Cerebellar nuclear complex (tissue), 1 donor: Measurements from ENCODE around the gene CHCHD6.

Source experiments
- DNase-seq, 2 experiments: peaks; one replicate each; lab custom pipeline; 2025; lab: John Stamatoyannopoulos, UW

CHCHD6 gene

GRCh38 chr3:126959921-126960603, 256.0 kb downstream of the CHCHD6 start:
- no peak for DNase-seq

DNA sequence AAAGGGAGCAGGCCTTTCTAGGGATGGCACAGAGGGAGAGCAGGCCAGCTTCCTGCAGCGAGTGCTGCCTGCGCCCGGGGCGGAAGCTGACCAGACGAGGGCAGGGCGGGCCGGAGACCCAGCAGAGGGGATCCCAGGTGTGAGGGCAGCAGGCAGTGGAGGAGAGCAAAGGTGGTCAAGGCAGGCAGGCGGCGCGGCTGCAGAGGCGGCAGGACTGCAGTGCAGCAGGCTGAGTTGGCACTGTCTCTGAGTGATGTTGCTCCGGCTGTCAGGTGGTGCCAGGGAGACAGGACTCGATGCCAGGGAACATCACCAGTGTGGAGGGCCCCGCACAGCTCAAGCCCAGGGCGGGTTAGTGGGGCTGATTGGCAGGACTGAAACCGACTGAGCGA, 256.6 kb downstream of the CHCHD6 start:
- no peak for DNase-seq

DNA sequence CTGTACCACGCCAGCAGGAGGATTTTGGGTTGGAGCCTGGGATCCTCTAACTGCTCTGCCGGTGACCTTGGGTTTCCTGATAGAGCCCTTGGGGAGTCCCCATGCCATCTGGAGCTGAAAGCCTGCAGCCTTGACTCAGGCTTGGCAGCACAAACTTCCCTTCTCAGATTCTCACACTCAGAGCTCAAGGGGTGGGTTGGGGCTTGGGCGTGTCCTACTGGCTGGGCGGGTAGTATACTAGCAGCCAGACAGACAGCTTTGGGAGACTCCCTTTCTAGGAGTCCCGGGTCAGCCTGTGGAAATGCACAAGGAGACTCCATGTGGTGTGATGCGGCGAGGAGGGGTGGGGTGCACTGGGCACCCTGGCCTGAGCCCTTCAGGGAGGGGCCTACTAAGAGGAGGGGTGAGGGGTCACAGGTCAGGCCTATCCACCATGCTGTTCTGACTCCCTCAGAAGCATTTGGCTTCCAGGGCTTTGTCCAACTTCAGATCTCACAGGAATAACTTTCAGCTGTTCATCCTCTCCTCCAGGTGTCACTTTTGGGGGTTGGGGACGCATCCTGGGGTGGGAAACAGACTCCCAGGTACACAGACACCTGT, 257.3 kb downstream of the CHCHD6 start:
- no peak for DNase-seq

- no peak for DNase-seq
These were observed 257.9 kb downstream of the CHCHD6 start for GRCh38 chr3:126961791-126962461.

- DNase-seq, result no peak
These were observed 258.7 kb downstream of the CHCHD6 start for GRCh38 chr3:126962756-126963155.

GRCh38 chr3:126963261-126964190, 259.5 kb downstream of the CHCHD6 start:
- DNase-seq, result no peak

- DNase-seq, result no peak
These were observed 260.2 kb downstream of the CHCHD6 start for GRCh38 chr3:126964261-126964660.

GRCh38 chr3:126964950-126965349, 260.9 kb downstream of the CHCHD6 start:
- no peak for DNase-seq

DNA sequence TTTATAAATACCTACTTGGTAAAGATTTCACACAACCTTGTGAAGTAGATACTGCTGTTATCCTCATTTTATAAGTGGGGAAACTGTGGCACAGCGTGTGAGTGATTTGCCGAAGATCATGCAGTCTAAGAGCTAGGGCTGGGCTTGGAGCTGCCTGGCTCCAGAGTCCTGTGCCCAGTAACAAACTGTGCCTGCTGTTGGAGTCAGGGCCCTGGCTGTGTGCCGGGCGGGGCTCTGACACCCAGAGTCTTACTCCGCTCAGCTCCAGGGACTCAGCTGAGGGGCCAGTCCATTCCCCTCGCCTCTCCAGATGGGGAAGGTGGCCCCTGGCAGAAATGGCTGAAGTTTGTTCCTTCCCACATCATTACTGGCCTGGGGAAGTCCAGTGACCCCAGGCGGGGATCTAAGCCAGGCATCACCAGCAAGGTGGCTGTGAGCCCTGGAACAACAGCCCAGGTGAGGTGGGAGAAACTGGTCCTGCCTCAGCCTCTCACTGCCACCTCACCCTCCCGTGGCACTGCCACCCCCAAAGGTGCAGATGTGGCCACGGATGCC, 261.6 kb downstream of the CHCHD6 start:
- no peak for DNase-seq

GRCh38 chr3:126967386-126967785, 263.3 kb downstream of the CHCHD6 start:
- no peak for DNase-seq

DNA sequence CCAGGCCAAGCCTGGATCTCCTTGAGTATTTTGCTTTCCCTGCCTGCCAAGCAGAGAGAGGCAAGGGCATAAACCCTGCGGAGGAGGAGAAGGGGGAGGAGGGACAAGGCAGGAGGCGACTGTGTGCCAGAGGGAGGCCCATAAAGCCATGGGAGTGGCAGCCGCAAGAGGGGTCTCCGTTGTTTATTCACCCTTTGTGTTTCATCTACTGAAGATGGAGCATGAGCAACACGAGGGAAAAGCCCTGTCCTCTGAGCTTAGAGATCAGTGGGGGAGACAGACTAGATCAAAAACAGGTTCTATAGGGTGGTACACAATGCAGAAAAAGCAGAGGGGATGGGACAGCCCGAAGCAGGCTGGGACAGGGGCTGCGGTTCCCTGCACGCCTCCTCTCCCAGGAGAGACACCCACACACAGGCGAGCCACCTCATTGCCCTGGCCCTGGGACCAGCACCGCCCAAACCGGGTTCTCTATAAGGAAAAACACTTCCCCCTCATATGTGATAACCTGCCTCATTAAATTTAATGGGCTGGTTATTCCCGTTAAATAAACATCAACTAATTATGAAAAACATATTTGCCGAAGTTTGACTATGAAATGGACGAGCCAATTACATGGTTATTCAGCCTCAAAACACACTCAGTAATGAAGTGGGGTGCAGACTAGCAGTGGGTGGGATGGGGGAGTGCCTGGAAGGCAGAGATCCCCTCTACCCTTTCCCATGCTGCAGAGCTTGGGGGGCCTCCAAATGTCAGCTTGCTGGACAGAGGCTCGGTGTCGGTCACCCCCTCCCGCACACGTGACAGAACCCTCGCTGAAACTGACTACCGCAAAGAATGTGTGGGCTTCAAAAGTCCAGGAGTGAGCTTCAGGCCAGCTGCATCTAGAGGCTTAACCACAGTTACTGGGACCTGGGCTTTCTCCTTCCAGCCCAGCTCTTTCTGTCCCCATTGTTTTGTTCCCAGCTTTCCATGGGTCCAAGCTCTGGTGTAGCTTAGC, 264.7 kb downstream of the CHCHD6 start:
- no peak for DNase-seq

DNA sequence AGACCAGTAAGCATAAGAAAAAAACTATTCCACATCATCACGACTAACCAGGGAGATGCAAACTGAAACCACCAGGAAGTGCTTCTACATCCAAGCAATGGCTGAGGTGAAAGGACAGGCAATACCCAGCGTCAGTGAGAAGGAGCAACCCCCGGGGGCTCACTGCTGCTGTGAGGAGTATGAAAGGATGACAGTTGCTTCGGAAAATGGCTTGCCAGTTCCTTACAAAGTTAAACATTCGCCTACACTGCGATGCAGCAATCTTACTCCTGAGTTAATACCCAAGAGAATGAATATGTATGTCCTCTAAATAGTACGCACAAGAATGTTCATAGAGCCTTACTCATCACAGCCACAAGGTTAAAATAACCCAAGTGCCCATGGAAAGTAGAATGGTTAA, 265.5 kb downstream of the CHCHD6 start:
- DNase-seq, result no peak

DNA sequence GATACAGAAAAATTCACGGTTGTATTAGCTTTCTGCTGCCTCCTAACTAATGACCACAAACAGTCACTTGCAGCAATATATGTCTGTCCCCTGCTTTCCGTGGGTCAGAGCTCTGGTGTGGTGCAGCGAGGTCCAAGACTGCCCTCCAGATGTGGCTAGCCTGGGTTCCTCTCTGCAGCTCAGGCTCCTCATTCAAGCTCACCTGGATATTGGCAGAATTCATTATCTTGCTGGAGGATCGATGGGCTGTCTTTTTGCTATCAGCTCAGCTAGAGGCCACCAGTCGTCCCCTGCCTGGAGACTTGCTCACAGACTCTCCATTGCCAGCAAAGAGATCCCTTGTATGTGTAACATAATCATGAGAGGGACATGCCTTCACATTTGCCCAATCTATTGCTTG, 266.1 kb downstream of the CHCHD6 start:
- DNase-seq, result no peak

DNA sequence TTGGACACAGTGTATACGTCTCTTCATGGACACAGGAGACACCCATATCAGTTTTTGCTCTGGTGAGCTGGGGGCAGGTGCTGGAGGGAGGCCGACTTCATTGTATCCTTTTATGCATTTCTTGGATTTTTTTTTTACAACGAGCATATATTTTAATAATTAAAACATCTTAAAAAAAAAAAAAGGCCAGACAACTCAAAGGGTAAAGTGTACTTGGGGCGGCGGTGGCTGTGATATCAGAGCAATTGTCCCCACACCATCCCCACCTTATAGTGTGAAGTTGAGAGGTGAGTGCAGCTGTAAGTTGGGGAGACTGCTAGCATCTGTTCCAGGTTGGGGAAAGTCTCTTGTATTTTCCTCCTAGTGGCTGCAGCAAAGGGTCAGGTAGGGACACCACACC, 266.9 kb downstream of the CHCHD6 start:
- no peak for DNase-seq

- DNase-seq, result no peak
These were observed 267.9 kb downstream of the CHCHD6 start for GRCh38 chr3:126971891-126972351.

DNA sequence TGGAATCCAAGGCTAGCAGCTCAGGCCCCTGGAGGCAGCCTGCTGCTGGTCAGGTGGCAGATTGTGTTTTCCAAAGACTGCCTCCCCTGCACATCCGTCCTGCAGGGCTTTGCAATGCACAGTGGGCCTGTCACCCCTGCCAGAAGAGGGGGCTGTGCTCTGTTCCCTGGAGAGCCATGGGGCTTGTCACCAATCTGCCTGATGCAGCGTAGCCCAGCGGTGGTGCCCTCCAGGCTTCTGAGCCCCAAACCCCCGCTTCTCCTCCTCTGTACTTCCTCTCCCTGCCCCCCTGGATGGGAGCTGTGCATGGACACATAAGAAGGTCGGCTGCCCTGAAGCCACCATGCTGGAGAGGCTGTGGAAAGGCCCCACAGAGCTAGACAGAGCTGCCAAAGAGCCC, 268.8 kb downstream of the CHCHD6 start:
- DNase-seq, result no peak

- DNase-seq, result no peak
These were observed 269.8 kb downstream of the CHCHD6 start for GRCh38 chr3:126973814-126974213.

GRCh38 chr3:126974756-126975155, 270.7 kb downstream of the CHCHD6 start:
- DNase-seq, result no peak

DNA sequence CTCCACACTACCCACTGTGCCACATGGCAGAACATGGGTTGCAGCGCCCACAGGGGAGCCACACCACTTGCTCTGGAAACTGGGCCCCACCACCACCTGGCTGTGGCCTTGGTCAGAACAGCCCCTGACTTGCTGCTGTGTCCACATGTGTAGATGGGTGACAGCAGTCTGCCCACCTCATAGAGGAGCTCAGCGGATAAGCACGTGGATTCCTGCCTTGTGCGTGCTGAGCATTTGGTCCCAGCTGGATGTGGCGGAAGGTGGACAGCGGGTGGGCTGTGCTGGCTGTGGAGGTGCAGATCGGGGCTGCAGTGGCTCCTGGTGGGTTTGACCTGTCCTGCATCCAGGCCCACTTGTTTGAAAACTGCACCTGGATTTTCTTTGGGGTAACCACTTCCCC, 272.9 kb downstream of the CHCHD6 start:
- DNase-seq, result no peak

- DNase-seq, result no peak
These were observed 273.8 kb downstream of the CHCHD6 start for GRCh38 chr3:126977821-126978220.

GRCh38 chr3:126978291-126978690, 274.3 kb downstream of the CHCHD6 start:
- no peak for DNase-seq
